GM10248 (cell line): Measurements from ENCODE around the gene MANSC1.

ENCODE experiments used
- CTCF ChIA-PET: fragments of 300-600 bp; sonication (Branson Sonifier 250); formaldehyde crosslinking; extraction: SDS; loops from one replicate; lab custom pipeline; 2021; ENCODE audit warnings: antibody characterized with exemption; lab: Yijun Ruan, JAX
- POLR2A ChIA-PET: fragments of 350-650 bp; sonication (Branson Sonifier 250); formaldehyde crosslinking; extraction: SDS; loops from one replicate; lab custom pipeline; 2020; ENCODE audit warnings: antibody characterized with exemption; lab: Yijun Ruan, JAX
- DNase-seq: peaks from one replicate; pipeline ENCODE4 v3.0.0; 2012; ENCODE audit errors: extremely low spot score
- TF ChIP-seq, protein P1 (sequence below): IDR thresholded peaks from 2 replicates; pipeline ENCODE4 v1.5.1; 2012; ENCODE audit warnings: mild to moderate bottlenecking, low read depth; ENCODE audit errors: extremely low read depth, missing control alignments, control extremely low read depth

The MANSC1 gene

GRCh38 chr12:12349711-12350665 lies at the start of gene MANSC1:
Gene MANSC1, minus strand, starts transcription at chr12:12350242. Its CDS starts 6,928 bp downstream, at chr12:12343314.
- DNase-seq = peak; percentile 39
- TF ChIP-seq, protein P1, sequence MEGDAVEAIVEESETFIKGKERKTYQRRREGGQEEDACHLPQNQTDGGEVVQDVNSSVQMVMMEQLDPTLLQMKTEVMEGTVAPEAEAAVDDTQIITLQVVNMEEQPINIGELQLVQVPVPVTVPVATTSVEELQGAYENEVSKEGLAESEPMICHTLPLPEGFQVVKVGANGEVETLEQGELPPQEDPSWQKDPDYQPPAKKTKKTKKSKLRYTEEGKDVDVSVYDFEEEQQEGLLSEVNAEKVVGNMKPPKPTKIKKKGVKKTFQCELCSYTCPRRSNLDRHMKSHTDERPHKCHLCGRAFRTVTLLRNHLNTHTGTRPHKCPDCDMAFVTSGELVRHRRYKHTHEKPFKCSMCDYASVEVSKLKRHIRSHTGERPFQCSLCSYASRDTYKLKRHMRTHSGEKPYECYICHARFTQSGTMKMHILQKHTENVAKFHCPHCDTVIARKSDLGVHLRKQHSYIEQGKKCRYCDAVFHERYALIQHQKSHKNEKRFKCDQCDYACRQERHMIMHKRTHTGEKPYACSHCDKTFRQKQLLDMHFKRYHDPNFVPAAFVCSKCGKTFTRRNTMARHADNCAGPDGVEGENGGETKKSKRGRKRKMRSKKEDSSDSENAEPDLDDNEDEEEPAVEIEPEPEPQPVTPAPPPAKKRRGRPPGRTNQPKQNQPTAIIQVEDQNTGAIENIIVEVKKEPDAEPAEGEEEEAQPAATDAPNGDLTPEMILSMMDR = no peak
- POLR2A ChIA-PET = interaction anchor here (0.6 kb wide), 1 partner anchor 66 kb away, joined by 12 read pairs; no protein-coding TSS in a partner anchor
- CTCF ChIA-PET = interaction anchor here (0.9 to 1.8 kb wide), 6 partner anchors 14 to 340 kb away, joined by 3 to 7 read pairs (median 4); no protein-coding TSS in a partner anchor

- TF ChIP-seq, protein P1 = no peak
- ChIA-PET POLR2A (no interaction called here), CTCF (interaction anchor here (1.4 to 3.8 kb wide), 4 partner anchors 9 to 77 kb away, joined by 3 to 26 read pairs (median 6); no protein-coding TSS in a partner anchor)
- DNase-seq = no peak
Measured at GRCh38 chr12:12399161-12399560, 49.1 kb upstream of the MANSC1 start.

- ChIA-PET POLR2A (no interaction called here), CTCF (interaction anchor here (1.0 to 3.8 kb wide), 8 partner anchors 8 to 339 kb away, joined by 3 to 26 read pairs (median 4); no protein-coding TSS in a partner anchor)
- no peak for DNase-seq
- TF ChIP-seq, protein P1 = no peak
Measured at GRCh38 chr12:12398026-12398859, 48.2 kb upstream of the MANSC1 start.

DNA sequence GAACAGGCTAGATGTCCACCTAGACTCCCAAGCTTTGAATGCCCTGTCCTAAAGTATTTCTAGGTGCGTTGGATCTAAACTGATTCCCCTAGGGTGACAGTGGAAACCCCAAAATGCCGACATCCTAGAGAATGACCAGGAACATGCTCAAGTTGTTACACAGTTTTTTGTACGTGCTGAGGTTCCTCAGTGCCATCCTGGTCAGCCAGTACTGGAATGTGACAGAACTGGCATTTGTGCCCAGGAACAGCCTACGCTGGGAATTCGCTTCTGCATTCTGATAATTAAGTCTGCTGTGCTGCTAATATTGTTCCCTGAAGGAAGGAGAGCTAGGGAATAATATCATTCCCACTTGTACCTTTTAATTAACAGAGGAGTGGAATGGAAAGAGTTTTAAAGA lies 47.1 kb upstream of the MANSC1 start:
- POLR2A ChIA-PET = no interaction called here
- no peak for DNase-seq
- TF ChIP-seq, protein P1 = no peak
- CTCF ChIA-PET = interaction anchor here (1.0 to 3.8 kb wide), 6 partner anchors 9 to 340 kb away, joined by 3 to 26 read pairs (median 4); no protein-coding TSS in a partner anchor

DNA sequence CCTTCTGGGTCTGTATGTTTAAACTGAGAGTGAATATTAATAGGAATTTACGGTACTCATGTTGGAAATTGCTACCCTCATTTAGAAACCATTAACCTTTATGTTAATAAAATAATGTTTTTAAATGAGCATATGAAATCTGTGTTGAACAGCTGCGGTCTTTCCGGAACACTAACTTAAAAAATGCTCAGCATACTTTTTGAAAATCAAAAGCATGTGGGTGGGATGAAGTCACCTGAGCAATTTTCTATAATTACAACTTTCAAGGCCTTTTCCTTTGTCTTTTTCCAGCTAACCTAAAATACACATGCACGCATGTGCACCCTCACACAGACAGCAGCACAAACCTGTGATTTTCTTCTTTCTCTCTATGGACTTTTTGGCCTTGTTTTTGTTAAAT lies 46.7 kb upstream of the MANSC1 start:
- POLR2A ChIA-PET = no interaction called here
- no peak for DNase-seq
- TF ChIP-seq, protein P1 = no peak
- CTCF ChIA-PET = interaction anchor here (1.1 to 3.8 kb wide), 4 partner anchors 9 to 341 kb away, joined by 3 to 26 read pairs (median 4); no protein-coding TSS in a partner anchor

- DNase-seq = no peak
- CTCF ChIA-PET = interaction anchor here (2.1 kb wide), 1 partner anchor 344 kb away, joined by 6 read pairs; no protein-coding TSS in a partner anchor
- TF ChIP-seq, protein P1 = no peak
- POLR2A ChIA-PET = no interaction called here
Measured at GRCh38 chr12:12393171-12393570, 43.1 kb upstream of the MANSC1 start.
